ENCODE data around the gene GARS1. TPM values are rescaled to one million over a fixed set of nuclear protein-coding genes. Genes with fewer than 3 reads are reported as not detected.

The GARS1 gene
- total RNA-seq, 1 experiment from 2014 or later: 274 TPM

DNA sequence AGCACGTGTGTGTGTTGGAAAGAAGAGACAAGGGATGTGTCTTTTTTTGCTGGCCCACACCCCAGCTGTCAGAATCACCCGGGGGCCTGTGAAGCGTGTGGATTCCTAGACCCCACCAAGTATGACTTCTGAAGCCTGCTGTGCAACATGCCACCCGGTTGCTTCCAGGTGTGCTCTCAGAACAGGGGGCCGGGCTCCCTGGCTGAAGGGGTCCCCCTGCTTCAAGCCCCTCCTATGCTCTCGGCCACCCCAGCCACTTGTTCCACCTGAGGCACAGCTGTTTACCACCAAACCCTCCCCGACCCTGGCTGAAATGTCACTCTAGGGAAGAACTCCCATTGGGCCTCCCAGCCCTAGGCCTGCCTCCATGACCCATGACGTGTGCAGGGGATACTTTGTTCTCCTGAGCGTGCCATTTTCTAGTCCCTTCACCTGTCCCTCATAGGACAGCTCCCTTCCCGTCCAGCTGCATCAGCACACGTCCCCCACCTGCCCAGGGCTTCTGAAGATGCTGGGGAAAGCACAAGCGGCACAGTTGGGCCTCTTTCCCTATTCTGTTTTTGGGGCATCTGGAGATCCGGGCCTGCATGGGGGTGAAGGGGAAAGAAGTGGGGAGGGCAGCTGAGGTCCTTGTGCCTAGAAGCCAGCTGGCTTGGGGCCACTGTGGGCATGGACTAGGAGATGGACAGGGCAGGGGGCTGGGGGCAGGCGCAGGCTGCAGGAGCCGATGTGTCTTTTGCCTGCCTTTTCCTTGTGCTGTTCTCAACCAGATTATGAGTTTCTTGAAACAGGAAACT lies 54.3 kb downstream of the GARS1 start:
- H3F3A ChIP-seq (ENCODE audit: insufficient read depth, low read depth): peaks cover 14% of the 10 kb centered on the region
- no peaks in the 10 kb centered on the region for H3K9me3 ChIP-seq (ENCODE audit: insufficient read depth, low read depth)
- no TSS peak for BruUV-seq (replicated peaks)
- no peak for TF ChIP-seq EZH2 (IDR thresholded peaks at IDR 0.05; ENCODE audit: low read depth)
- TF ChIP-seq, protein P1, sequence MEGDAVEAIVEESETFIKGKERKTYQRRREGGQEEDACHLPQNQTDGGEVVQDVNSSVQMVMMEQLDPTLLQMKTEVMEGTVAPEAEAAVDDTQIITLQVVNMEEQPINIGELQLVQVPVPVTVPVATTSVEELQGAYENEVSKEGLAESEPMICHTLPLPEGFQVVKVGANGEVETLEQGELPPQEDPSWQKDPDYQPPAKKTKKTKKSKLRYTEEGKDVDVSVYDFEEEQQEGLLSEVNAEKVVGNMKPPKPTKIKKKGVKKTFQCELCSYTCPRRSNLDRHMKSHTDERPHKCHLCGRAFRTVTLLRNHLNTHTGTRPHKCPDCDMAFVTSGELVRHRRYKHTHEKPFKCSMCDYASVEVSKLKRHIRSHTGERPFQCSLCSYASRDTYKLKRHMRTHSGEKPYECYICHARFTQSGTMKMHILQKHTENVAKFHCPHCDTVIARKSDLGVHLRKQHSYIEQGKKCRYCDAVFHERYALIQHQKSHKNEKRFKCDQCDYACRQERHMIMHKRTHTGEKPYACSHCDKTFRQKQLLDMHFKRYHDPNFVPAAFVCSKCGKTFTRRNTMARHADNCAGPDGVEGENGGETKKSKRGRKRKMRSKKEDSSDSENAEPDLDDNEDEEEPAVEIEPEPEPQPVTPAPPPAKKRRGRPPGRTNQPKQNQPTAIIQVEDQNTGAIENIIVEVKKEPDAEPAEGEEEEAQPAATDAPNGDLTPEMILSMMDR (conservative IDR thresholded peaks at IDR 0.05): no peak
- POLR2A ChIA-PET (ENCODE audit: unreplicated experiment): no interaction called here
- intact Hi-C loops (cut with micrococcal nuclease; ENCODE audit: unreplicated experiment): no loop called here
- DNase-seq: no peak
- H3K9me2 ChIP-seq (ENCODE audit: insufficient read depth): no peaks in the 10 kb centered on the region
- no peaks in the 10 kb centered on the region for H3K4me1 ChIP-seq (replicated peaks; ENCODE audit: insufficient read depth)
- H3K27me3 ChIP-seq (ENCODE audit: insufficient read depth, low read depth): no peaks in the 10 kb centered on the region
- H3K36me3 ChIP-seq (ENCODE audit: low read depth): peaks cover 15% of the 10 kb centered on the region; the same call in 1 of the 2 replicates
- no peaks in the 10 kb centered on the region for H3K79me2 ChIP-seq (ENCODE audit: low read depth)
- no peak overlapping the region for H2AFZ ChIP-seq
- no peak overlapping the region for H3K4me2 ChIP-seq
- H4K20me1 ChIP-seq (ENCODE audit: insufficient read depth): peaks cover 6% of the 10 kb centered on the region
- H3K4me3 ChIP-seq: no peak overlapping the region
- no peak overlapping the region for H3K27ac ChIP-seq
- CTCF ChIA-PET: no interaction called here

DNA sequence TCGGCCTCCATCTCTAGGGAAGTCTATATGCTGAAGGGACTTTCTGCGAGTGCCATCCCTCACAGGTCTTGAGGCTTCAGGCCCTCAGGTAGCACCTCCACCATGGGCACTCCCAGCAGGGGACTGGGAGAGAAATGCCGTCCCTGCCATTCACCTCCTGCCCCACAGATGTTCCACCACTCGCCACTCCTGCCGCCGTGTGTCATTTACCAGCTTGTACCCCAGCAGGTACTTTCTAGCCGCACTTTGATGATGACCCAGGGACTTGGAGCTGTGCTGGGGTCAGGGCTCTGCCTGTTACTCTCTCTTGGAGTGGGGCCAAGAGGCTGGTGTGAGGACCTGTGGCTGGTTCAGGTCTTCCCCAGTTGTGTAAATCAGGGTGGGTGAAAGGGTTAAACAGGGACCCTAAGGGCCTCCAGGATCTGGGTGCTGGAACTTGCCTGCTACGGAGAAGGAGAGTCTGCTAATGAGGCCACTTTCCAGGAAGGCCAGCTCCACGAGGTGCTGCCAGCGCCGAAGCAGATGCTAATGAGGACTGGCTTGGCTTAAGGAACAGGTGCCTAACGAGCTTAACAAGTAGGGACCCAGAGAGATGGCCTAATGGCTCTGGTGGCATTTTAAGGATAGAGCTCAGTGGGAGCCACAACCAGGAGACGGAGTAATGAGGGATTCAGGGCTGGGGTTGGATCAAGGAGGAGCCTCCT lies 55.2 kb downstream of the GARS1 start:
- H3K4me3 ChIP-seq: no peak overlapping the region
- intact Hi-C loops (cut with micrococcal nuclease; ENCODE audit: unreplicated experiment): no loop called here
- no TSS peak for BruUV-seq (replicated peaks)

DNA sequence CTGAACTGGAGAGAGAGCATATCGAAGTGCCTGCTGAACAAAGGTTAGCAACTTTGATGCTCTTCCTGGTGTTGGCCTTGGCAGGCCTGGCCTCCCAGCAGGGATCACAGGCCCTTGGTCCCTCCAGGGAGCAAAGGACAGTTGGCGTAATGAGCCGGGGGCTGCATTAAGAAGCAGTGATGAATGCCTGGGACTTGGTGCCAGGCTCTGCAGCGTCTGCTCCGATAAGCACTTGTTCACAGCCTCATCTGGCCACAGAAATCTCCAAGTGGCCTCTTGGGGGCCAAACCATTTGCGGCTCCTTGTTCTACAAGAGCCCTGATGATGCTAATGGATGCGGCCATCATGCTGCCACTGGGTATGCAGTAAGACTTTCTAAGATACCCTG lies 55.7 kb downstream of the GARS1 start:
- Histone ChIP-seq H4K20me1 (ENCODE audit: insufficient read depth) (no peaks in the 10 kb centered on the region; the same call in 1 of the 2 replicates), H3F3A (ENCODE audit: insufficient read depth, low read depth) (peaks cover 4% of the 10 kb centered on the region), H3K27ac (no peak overlapping the region), H3K27me3 (ENCODE audit: insufficient read depth, low read depth) (no peaks in the 10 kb centered on the region), H3K9me3 (ENCODE audit: insufficient read depth, low read depth) (no peaks in the 10 kb centered on the region), H3K4me3 (no peak overlapping the region), H3K79me2 (ENCODE audit: low read depth) (no peaks in the 10 kb centered on the region), H3K4me1 (replicated peaks; ENCODE audit: insufficient read depth) (no peaks in the 10 kb centered on the region), H2AFZ (no peak overlapping the region), H3K36me3 (ENCODE audit: low read depth) (0 out of 2 replicates have a peak, but pooled peaks cover 3% of the 10 kb centered on the region), H3K4me2 (no peak overlapping the region), H3K9me2 (ENCODE audit: insufficient read depth) (no peaks in the 10 kb centered on the region)
- no peak for DNase-seq
- intact Hi-C loops (cut with micrococcal nuclease; ENCODE audit: unreplicated experiment): no loop called here
- ChIA-PET CTCF (no interaction called here), POLR2A (ENCODE audit: unreplicated experiment) (no interaction called here)
- no peak for TF ChIP-seq EZH2 (IDR thresholded peaks at IDR 0.05; ENCODE audit: low read depth)
- TF ChIP-seq, protein P1 (conservative IDR thresholded peaks at IDR 0.05): no peak
- BruUV-seq (replicated peaks): no TSS peak

More for the DNA sequence above, 55.2 kb downstream of the GARS1 start:
- no peak for DNase-seq
- ChIA-PET POLR2A (ENCODE audit: unreplicated experiment) (no interaction called here), CTCF (no interaction called here)
- no peaks in the 10 kb centered on the region for H3K9me2 ChIP-seq (ENCODE audit: insufficient read depth)
- no peaks in the 10 kb centered on the region for H3K4me1 ChIP-seq (replicated peaks; ENCODE audit: insufficient read depth)
- no peak overlapping the region for H2AFZ ChIP-seq
- no peaks in the 10 kb centered on the region; the same call in 1 of the 2 replicates for H4K20me1 ChIP-seq (ENCODE audit: insufficient read depth)
- no peaks in the 10 kb centered on the region for H3K79me2 ChIP-seq (ENCODE audit: low read depth)
- TF ChIP-seq EZH2 (IDR thresholded peaks at IDR 0.05; ENCODE audit: low read depth): no peak
- TF ChIP-seq, protein P1 (conservative IDR thresholded peaks at IDR 0.05): no peak
- H3K27me3 ChIP-seq (ENCODE audit: insufficient read depth, low read depth): no peaks in the 10 kb centered on the region
- H3K36me3 ChIP-seq (ENCODE audit: low read depth): 0 out of 2 replicates have a peak, but pooled peaks cover 8% of the 10 kb centered on the region
- no peak overlapping the region for H3K4me2 ChIP-seq
- H3F3A ChIP-seq (ENCODE audit: insufficient read depth, low read depth): peaks cover 10% of the 10 kb centered on the region
- H3K27ac ChIP-seq: no peak overlapping the region
- no peaks in the 10 kb centered on the region for H3K9me3 ChIP-seq (ENCODE audit: insufficient read depth, low read depth)
